HG02759 (cell line): ENCODE results near the gene NPEPL1.

Source experiments
- ATAC-seq: cut with Tn5 transposase; IDR thresholded peaks from one replicate; pipeline ENCODE4 v1.9.1; 2021; ENCODE audit warnings: mild to moderate bottlenecking, moderate library complexity; ENCODE audit not compliant: unreplicated experiment

NPEPL1 gene

GRCh38 chr20:58699623-58700107 lies 7.1 kb downstream of the NPEPL1 start:
- no peak for ATAC-seq

- no peak for ATAC-seq
These were observed 7.7 kb downstream of the NPEPL1 start for GRCh38 chr20:58700121-58700821.

GRCh38 chr20:58700823-58701222 lies 8.2 kb downstream of the NPEPL1 start:
- ATAC-seq = no peak

DNA sequence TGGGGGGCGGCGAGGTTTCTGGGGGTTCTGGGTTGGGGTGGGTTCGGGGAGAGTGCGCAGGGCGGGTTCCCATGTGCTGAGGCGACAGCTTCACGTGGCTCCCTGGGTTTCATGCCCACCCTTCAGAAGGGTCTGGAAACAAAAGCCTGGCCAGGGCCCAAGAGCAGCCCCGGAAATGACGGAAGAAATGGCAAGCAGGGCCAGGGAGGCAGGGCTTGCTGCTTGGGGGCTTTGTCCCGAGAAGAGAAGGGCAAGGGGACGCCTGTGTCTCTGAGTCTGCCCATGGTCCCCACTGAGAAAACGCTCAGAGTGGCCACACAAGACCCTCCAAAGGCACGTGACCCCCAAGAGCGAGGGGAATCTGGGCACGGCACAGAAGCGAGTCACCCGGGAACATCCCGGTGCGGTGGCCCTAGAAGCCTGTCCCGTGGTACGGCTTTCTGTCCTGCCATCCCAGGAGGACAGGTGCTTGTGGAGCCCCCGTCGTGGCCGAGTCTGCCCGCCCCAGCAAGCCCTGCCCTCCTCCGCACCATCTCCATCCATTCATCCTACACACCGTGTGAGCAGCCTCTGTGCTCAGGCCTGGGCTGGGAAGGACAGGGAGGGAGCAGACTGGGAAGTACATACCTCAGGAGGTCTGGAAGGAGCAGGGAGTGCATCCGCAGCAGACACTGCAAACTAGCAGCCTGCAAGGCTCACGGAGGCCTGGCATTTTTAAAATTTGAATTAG lies 9.0 kb downstream of the NPEPL1 start:
- ATAC-seq = no peak

- ATAC-seq = no peak
These were observed 9.5 kb downstream of the NPEPL1 start for GRCh38 chr20:58702161-58702510.

- ATAC-seq = no peak
These were observed 10.5 kb downstream of the NPEPL1 start for GRCh38 chr20:58702859-58703648.

DNA sequence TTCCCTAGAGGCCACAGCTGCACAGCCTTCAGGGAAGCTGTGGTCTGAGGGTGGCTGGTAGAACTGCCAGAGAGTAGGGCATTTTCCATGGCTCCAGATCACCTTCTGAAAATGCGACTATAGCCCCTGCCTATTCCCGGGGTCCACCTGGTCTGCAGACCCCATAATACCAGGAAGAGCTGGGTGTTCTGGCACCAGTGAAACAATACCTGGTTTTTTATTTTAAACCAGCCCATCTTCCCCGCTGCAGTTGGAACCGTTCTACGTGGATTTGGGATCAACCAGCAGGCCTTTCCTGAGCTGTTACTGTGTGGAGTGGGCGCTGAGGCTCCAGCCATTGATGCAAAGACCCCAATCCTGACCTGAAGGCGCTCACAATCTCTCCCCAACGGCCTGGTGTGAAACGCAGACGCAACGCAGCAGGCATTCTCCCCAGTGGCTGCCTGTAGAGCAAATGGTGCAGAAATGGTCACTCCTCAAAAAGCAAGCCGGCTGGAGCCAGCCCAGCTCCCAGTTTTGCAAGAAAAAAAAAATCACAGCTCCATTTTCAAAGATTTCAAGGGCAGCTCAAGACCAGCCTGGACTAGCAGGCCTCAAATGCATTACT lies 11.3 kb downstream of the NPEPL1 start:
- no peak for ATAC-seq

- no peak for ATAC-seq
These were observed 12.8 kb downstream of the NPEPL1 start for GRCh38 chr20:58705208-58705926.

DNA sequence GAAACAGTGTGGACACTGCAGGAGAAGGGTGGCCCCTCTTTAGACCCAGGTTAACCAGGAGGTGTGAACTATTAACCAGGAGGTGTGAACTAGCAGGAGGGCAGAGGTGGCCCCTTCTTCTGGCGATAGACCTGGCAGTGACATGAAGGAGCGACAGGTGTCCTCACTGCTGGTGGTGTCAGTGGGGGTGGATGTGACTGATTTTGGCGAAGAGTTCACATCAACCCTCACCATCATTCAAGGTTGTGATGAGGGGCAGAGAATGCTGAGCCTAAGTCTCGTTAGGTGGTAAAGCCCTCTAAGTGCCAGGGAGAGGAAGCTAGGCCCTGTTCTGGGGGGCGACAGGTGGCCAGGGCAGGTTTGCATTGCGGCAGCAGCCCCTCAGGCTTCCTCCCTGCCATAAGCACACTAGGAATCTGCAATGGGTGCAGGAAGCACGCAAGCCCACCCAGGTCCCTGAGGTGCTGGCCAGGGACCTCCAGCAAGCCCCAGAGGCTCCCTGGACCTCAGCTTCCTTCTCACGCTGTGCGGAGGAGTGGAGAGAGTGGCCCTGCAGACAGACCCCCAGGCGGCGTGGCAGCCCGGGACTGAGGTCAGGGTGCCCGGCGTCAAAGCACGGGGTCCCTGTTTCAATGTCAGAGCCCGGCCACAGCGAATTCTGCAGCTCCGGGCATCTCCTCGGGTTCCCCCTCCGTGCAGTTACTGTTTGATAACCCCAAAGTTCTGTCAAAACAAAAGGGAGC lies 13.7 kb downstream of the NPEPL1 start:
- no peak for ATAC-seq

GRCh38 chr20:58706975-58707681 lies 14.5 kb downstream of the NPEPL1 start:
- no peak for ATAC-seq

GRCh38 chr20:58707770-58708169 lies 15.2 kb downstream of the NPEPL1 start:
- no peak for ATAC-seq

- ATAC-seq = no peak
These were observed 15.8 kb downstream of the NPEPL1 start for GRCh38 chr20:58708246-58708931.

DNA sequence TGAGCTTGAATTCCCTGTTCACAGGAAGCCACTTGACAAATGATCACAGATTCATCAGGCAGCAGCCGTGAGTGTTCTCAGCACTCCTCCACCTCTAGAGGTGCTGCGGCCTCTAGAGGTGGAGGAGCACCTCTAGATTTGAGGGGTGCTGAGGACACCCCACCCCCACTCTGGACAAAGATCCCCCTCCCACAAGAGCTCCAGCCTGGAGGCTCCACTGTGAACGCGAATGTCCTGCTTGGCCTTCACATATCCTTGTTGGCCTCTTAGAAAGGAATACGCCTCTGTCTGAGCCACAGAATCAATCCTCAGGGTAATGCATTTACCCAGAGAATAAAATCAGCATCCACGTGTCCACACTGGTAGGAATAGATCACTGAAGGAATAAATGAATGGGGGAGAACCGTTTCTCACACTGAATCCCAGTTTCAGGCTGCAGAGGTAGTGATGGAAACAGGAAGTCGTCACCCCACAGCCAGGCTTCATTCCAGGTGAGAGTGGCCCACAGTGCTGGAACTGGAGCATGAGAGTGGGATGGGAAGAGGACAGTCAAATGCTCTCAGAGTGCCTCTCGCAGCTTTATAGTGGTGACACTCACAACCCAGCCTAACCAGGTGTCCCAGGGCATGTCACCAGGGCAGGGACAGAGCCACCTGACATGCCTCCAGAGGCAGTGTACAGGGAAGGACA lies 16.6 kb downstream of the NPEPL1 start:
- ATAC-seq = no peak

DNA sequence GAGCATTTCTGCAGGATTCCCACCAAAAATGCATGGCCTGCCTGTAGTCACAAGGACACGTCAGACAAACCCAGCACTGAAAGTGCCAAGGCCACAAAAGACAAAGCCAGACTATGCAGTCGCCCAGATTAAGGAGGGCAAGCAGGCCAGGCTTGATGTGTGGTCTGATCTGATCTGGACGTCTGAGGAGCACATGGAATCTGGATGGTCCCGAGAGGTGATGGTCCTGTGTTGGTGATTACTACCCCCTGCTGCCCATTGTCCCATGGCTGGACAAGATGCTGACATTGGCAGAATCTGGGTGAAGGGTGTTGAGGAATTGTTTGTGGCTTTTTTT lies 17.1 kb downstream of the NPEPL1 start:
- no peak for ATAC-seq

DNA sequence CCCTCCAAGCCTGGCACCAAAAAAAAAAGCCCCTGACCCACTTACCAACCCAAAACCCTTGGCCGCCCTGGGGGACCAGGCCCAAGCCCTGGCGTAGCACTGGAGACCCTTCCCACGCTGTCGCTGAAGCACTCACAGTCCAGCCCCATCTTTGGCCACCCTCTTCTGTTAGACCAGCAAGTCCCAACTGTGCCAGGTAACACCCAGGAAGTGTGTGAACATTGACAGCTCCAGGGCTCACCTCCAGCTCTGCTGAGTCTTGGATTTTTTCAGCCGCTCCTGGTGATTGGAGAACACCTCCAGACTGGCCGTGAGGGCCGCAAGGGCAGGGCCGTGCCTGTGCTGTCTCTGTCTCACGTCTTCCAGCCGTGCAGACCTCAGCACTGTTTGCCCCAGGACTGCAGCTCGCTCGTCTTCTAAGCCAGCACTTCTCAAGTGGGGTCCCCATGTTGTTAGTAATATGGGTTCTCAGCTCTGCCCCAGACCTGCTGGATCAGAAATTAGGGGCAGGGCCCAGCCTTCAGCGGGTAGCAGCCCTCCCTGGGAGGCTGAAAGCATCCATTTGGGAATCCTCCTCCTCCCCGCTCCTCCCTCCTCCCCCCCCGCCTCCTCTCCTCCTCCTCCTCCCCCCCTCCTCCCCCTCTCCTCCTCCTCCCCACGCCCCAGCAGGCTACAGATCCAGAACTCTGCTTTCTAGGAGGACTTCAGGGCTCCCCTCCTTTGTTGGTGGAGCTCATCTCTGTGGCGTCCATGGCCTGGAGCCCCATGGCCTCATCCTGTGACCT lies 18.1 kb downstream of the NPEPL1 start:
- no peak for ATAC-seq

DNA sequence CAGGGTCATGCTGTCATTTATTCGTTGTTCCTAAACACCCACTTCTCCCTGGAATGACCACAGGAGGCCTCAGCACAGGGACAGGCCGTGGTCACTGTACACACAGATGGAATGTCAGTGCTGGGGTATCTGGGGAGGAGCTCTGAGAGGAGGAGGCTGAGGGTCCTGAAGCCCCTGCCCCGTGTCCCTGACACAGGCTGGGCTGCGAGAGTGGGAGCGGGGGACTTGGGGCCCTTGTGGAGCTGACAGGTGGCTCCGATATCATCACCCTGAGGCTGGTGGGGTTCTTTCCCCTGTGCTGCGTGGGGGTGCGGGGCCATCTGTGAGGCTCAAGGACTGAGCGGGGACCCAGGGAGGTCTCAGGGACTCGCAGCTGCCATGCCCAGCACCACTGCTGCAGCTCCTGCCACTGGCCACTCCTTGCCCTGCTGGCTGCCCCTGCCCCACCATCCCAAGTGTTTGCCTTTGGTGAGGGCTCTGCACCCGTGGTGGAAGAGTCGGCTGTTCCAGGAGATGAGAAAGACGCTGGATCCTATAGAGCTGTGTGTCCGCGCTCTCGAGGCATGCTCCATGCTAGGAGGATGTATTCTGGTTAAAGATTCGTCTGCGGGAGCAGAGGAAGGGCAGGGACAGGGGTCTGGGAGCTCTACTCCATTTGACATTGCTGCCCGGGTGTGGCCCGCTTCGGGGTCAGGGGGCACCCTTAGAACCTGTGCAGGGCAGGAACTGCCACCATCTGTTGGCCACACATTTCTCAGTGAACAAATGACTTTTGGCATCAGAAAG lies 18.9 kb downstream of the NPEPL1 start:
- ATAC-seq = no peak
